DND-41 (cell line): ENCODE data around the gene FOXJ3.

Source experiments
- ATAC-seq: fragments of 200-7000 bp; cut with Tn5 transposase; 3 replicates; pipeline ENCODE4 v1.9.1; 2021; ENCODE audit warnings: low read depth; ENCODE audit not compliant: insufficient read depth
- DNase-seq: peaks from one replicate; pipeline ENCODE4 v3.0.0-alpha.2; 2020
- H2AFZ ChIP-seq: 2 replicates; pipeline ENCODE4 v1.6.0; 2012; ENCODE audit warnings: low read depth, low read length
- H3K27ac ChIP-seq: 2 replicates; pipeline ENCODE4 v1.5.1; 2012; ENCODE audit warnings: low read length, inconsistent platforms
- H3K27me3 ChIP-seq: fragments of 200-600 bp; sonication (generic); 2 replicates; pipeline ENCODE4 v1.6.0; 2012; ENCODE audit warnings: low read length, mild to moderate bottlenecking, inconsistent platforms; ENCODE audit not compliant: insufficient read depth, poor library complexity
- H3K36me3 ChIP-seq: 2 replicates; pipeline ENCODE4 v1.5.1; 2012; ENCODE audit warnings: low read length, inconsistent platforms; ENCODE audit not compliant: insufficient read depth
- H3K4me1 ChIP-seq: 2 replicates; pipeline ENCODE4 v1.5.1; 2012; ENCODE audit warnings: mild to moderate bottlenecking, low read length; ENCODE audit not compliant: insufficient read depth
- H3K4me2 ChIP-seq: 2 replicates; pipeline ENCODE4 v1.6.0; 2012; ENCODE audit warnings: mild to moderate bottlenecking, moderate library complexity, low read length, inconsistent platforms; ENCODE audit not compliant: insufficient read depth
- H3K4me3 ChIP-seq, 2 experiments: fragments of 200-600 bp in 1 of 2; shearing (Covaris generic) in 1 of 2; 2 replicates each; pipeline ENCODE4 v1.5.1; 2012 to 2016; ENCODE audit warnings: inconsistent platforms in 2 of 2, low read length in 2 of 2, mild to moderate bottlenecking in 2 of 2, low read depth in 1 of 2, moderate library complexity in 1 of 2
- H3K79me2 ChIP-seq: 2 replicates; pipeline ENCODE4 v1.6.0; 2012; ENCODE audit warnings: low read length, inconsistent platforms; ENCODE audit not compliant: insufficient read depth
- H3K9ac ChIP-seq: 2 replicates; pipeline ENCODE4 v1.6.0; 2012; ENCODE audit warnings: low read depth, mild to moderate bottlenecking, inconsistent platforms, low read length, moderate library complexity
- H3K9me3 ChIP-seq: 2 replicates; pipeline ENCODE4 v1.5.1; 2012; ENCODE audit warnings: low read length, moderate library complexity, mild to moderate bottlenecking, inconsistent platforms; ENCODE audit not compliant: insufficient read depth, severe bottlenecking
- H4K20me1 ChIP-seq: 2 replicates; pipeline ENCODE4 v1.6.0; 2012; ENCODE audit warnings: low read length; ENCODE audit not compliant: insufficient read depth
- CTCF ChIP-seq: IDR thresholded peaks from 2 replicates; pipeline ENCODE4 v1.5.1; 2012; ENCODE audit warnings: borderline replicate concordance, low read length, moderate library complexity, mild to moderate bottlenecking; ENCODE audit not compliant: poor library complexity, severe bottlenecking; ENCODE audit errors: extremely low read depth
- EZH2 ChIP-seq: IDR thresholded peaks from 3 replicates; pipeline ENCODE4 v1.6.1; 2012; ENCODE audit warnings: borderline replicate concordance, low read depth, mild to moderate bottlenecking, moderate library complexity, low read length, inconsistent platforms; ENCODE audit not compliant: severe bottlenecking

FOXJ3 gene

GRCh38 chr1:42153624-42154023 lies 181.4 kb downstream of the FOXJ3 start:
- Histone ChIP-seq H3K4me3 (no peak overlapping the region), H3K4me1 (peaks cover 14% of the 10 kb centered on the region), H3K27ac (no peak overlapping the region), H3K9me3 (no peaks in the 10 kb centered on the region), H2AFZ (no peak overlapping the region), H3K79me2 (no peaks in the 10 kb centered on the region), H3K36me3 (no peaks in the 10 kb centered on the region), H3K9ac (no peak overlapping the region), H3K4me2 (no peak overlapping the region), H3K27me3 (no peaks in the 10 kb centered on the region), H4K20me1 (no peaks in the 10 kb centered on the region)
- TF ChIP-seq EZH2: no peak
- no peak for TF ChIP-seq CTCF
- no peak for DNase-seq
- no peak for ATAC-seq

- Histone ChIP-seq H4K20me1 (no peaks in the 10 kb centered on the region), H3K4me3 (no peak within 1 kb of the TSS), H3K4me1 (peaks cover 12% of the 10 kb centered on the region), H3K36me3 (no peaks in the 10 kb centered on the region), H3K79me2 (no peaks in the 10 kb centered on the region), H3K9me3 (no peaks in the 10 kb centered on the region), H3K9ac (no peak within 1 kb of the TSS), H3K4me2 (no peak within 1 kb of the TSS), H3K27me3 (no peaks in the 10 kb centered on the region), H2AFZ (no peak within 1 kb of the TSS), H3K27ac (no peak within 1 kb of the TSS)
- TF ChIP-seq EZH2 (no peak), CTCF (no peak)
- no peak for ATAC-seq
- DNase-seq: no peak
These were observed 182.0 kb downstream of the FOXJ3 start, which contains the start of gene GUCA2B for GRCh38 chr1:42152907-42153600. TSS of gene GUCA2B (plus strand) at chr1:42153410. CDS start at chr1:42153451, 41 bp downstream.

DNA sequence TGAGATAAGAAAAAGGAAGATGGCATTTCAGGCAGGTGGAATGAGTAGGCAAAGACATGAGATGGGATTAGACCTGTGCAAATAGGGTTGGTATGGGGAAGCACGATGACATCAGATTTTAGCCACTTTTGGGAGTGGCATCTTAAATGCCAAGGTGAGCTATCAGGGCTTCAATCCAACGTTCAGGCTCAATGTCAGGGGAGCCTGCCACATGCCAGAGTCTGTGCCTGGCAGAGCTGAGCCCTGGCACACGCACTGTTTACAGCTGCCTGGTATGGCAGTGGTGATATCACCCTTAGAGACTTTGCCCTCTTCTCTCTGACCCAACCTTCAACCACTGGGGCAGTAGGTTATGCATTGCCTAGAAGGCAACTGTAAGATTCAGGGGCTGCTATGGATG lies 182.9 kb downstream of the FOXJ3 start:
- TF ChIP-seq CTCF: no peak
- TF ChIP-seq EZH2: no peak
- no peaks in the 10 kb centered on the region for H3K36me3 ChIP-seq
- H3K9ac ChIP-seq: no peak overlapping the region
- H3K9me3 ChIP-seq: no peaks in the 10 kb centered on the region
- peaks cover 3% of the 10 kb centered on the region for H3K4me1 ChIP-seq
- no peaks in the 10 kb centered on the region for H4K20me1 ChIP-seq
- H2AFZ ChIP-seq: no peak overlapping the region
- no peaks in the 10 kb centered on the region for H3K27me3 ChIP-seq
- no peak for DNase-seq
- no peak overlapping the region for H3K27ac ChIP-seq
- no peak for ATAC-seq
- no peak overlapping the region for H3K4me2 ChIP-seq
- no peaks in the 10 kb centered on the region for H3K79me2 ChIP-seq
- H3K4me3 ChIP-seq: no peak overlapping the region
